Transverse colon (tissue), 4 donors: ENCODE data around the gene ACO1.

Source experiments
- EP300 ChIP-seq: sonication (generic); formaldehyde crosslinking; IDR thresholded peaks from one replicate; pipeline ENCODE4 v1.6.1; 2017; ENCODE audit warnings: antibody characterized with exemption, low read depth
- POLR2A ChIP-seq: fragments of 450-650 bp; IDR thresholded peaks from one replicate; pipeline ENCODE4 v1.6.1; 2016; ENCODE audit warnings: antibody characterized with exemption, mild to moderate bottlenecking, moderate library complexity
- POLR2AphosphoS5 ChIP-seq, 3 donors: sonication (generic); formaldehyde crosslinking; IDR thresholded peaks; one replicate each; pipeline ENCODE4 v1.6.1; 2016; ENCODE audit warnings: antibody characterized with exemption in 3 of 3
- TF ChIP-seq, protein P1 (sequence below), 5 experiments: fragments of 200-600 bp in 3 of 5; fragments of 450-650 bp in 2 of 5; sonication (generic) in 3 of 5; IDR thresholded peaks; 1 replicate in 2 of 5; 2 replicates in 3 of 5; pipeline ENCODE4 v1.5.1; 2016 to 2017; ENCODE audit warnings: antibody characterized with exemption in 5 of 5, inconsistent platforms in 3 of 5, mild to moderate bottlenecking in 2 of 5, moderate library complexity in 1 of 5

DNA sequence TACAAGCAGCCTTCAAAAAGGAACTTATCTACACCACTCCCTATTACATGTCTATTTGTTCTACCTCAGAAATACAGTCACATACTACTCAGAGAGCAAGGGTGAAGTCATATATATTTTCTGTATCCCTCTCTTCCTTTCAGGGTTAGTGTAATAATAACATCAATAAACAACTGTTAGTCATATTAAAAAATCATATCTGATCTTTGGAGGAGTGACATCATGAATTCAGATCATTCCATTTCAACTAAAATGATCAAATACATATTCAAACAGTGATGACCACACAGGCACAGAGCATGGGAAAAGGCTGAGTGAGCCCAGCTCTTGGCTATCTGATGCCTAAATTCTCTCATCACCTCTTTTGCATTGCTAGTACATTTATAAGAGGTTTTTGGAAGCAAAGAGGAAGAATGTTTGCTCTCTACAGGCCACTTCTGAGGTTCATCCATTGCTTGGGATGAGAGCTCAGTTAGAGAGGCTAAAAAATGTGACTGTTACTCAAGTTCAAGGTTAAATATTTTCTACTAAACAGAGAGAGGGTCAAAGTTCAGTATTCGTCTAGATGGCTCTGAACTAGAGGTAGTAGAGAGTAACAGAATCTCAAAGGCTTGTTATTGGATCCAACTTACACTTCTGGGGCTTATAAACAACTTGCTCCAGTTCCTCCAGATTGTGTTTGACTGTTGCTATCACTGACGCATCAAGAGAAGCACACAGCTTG is 102.6 kb downstream of the ACO1 start:
- TF ChIP-seq POLR2A (no peak), POLR2AphosphoS5 (IDR thresholded peaks at IDR 0.05) (no peak), EP300 (no peak)
- TF ChIP-seq, protein P1, sequence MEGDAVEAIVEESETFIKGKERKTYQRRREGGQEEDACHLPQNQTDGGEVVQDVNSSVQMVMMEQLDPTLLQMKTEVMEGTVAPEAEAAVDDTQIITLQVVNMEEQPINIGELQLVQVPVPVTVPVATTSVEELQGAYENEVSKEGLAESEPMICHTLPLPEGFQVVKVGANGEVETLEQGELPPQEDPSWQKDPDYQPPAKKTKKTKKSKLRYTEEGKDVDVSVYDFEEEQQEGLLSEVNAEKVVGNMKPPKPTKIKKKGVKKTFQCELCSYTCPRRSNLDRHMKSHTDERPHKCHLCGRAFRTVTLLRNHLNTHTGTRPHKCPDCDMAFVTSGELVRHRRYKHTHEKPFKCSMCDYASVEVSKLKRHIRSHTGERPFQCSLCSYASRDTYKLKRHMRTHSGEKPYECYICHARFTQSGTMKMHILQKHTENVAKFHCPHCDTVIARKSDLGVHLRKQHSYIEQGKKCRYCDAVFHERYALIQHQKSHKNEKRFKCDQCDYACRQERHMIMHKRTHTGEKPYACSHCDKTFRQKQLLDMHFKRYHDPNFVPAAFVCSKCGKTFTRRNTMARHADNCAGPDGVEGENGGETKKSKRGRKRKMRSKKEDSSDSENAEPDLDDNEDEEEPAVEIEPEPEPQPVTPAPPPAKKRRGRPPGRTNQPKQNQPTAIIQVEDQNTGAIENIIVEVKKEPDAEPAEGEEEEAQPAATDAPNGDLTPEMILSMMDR (IDR thresholded peaks at IDR 0.05) = no peak
